Suppressor macrophage treated with lipopolysaccharide for 1 hour (primary cell): Measurements from ENCODE around the gene OPTN.
"Not testable (repeated sequence)": the region's sequence is repeated elsewhere in the genome, so short reads cannot be mapped to it uniquely, and the experiment has no call there.

Experiments used
- DNase-seq, 3 donors: peaks; one replicate each; pipeline ENCODE4 v3.0.0-alpha.2; 2020 to 2022

OPTN gene

DNA sequence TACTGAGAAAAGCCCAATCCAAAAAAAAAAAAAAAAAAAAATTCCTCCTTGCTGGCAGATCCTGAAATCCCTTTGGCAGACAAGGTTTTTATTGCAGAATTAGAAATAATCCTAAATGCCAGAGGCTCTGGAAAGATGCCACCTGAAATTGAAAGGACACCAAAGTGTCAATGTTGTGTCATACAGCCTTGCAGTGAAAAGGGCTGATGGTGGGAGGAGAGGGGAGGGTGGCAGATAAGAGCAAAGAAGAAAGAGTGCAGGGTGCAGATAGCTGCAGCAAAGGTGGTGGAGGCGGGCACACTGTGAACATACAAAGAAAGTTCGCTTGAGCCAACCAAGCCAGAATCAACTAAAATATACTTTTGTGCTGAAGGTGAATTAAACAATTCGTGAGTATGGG lies 8.2 kb upstream of the OPTN start:
- DNase-seq: no peak

DNA sequence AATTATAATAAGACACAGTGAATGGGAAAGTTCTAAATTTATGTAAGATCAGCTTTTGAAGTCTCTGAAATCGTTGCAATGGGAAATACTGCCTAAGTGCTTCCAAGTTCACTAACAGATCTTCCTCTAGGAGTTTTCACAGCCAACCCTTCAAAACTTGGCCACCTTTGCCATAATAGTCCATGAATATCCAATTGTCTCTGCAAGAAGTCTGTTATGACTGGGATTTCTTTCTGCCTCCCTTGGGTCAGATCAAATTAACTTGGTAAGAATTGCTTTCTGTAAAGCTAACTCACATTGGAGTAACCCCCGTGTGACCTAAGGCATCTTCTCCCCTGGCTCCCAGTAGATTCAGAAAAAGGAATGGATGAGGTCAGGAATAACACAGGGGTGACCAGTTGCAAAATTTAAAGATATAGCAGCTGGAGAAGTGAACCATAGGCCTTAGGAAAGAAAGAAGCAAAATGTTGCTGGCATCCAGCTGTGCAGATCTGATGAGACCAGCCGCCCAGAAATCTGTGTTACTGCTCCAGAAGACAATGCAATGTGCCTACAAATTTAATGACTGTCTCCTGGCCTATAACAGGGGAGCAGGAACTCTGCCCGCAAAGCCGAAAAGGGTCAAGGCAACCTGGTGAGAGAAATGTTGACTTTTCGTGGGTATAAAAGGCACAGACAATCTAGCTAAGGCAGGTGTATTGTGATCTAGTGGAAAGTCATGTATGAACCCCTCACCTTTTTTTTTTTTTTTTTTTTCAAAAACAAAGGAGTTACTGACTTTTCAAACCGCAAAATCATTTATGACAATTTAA lies 7.5 kb upstream of the OPTN start:
- DNase-seq: no peak

DNA sequence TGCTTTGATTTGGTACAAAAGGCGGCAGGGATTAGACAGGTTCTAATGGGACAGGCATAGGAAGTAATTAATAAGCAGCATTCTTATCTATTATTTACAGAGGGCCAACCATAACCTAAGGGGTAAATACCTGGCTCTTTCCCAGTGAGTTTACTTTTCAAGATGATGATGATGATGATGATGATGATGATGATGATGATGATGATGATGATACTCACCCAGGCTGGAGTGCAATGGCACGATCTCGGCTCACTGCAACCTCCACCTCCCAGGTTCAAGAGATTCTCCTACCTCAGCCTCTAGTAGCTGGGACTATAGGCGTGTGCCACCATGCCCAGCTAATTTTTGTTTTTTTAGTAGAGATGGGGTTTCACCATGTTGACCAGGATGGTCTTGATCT lies 5.9 kb upstream of the OPTN start:
- not testable (repeated sequence) for DNase-seq

DNA sequence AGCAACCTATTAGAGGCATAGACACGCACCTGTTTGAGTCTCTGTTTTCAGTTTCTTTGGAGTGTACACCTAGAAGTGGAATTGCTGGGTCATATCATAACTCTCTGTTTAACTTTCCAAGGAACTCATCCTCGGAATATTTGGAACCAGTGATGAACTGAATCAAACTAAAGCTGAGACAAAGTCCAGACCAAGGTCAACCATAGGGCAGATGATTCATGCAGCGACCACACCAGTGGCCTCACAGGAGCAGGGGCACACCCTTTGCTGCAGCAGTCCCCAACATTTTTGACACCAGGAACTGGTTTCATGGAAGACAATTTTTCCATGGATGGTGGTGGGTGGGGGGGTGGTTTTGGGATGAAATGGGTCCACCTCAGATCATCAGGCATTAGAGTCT lies 4.9 kb upstream of the OPTN start:
- DNase-seq: no peak

DNA sequence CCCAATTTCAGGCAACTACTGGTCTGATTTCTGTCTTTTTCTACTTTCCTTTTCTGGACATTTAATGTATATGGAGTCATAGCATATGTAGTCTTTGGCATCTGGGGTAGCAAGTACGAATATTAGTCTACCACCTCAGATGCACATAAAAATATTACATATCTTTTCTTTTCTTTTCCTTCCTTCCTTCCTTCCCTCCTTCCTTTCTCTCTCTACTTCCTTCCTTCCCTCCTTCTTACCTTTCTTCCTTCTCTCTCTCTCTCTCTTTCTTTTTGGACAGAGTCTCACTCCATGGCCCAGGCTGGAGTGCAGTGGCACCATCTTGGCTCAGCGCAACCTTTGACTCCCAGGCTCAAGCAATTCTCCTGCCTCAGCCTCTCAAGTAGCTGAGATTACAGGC lies 4.0 kb upstream of the OPTN start:
- DNase-seq: no peak

DNA sequence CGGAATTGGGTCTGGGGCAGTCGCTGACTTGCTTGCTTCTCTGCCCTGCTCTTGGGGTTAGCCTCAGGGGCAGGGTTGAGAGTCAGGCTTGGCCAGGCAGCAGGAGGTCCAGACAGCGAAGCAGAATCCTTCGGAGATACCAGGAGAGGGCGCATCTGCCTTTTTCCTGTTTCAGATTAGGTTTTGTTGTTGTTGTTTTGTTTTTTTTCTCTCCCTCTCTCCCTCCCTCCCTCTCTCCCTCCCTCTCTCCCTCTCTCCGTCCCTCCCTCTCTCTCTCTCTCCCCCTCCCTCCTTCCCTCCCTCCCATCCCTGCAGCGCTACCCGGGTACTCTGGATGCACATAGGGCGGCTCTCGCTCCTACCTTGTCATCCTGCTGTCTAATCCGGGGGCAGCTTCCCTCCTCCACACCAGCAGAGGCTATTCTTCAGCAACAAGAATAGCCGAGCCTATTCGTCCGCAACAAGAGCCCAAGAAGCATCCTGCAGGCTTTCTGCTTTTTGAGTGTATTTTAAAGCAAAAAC lies 758 bp upstream of the OPTN start:
- peak; percentile 64 to 72 (median 67) for DNase-seq

DNA sequence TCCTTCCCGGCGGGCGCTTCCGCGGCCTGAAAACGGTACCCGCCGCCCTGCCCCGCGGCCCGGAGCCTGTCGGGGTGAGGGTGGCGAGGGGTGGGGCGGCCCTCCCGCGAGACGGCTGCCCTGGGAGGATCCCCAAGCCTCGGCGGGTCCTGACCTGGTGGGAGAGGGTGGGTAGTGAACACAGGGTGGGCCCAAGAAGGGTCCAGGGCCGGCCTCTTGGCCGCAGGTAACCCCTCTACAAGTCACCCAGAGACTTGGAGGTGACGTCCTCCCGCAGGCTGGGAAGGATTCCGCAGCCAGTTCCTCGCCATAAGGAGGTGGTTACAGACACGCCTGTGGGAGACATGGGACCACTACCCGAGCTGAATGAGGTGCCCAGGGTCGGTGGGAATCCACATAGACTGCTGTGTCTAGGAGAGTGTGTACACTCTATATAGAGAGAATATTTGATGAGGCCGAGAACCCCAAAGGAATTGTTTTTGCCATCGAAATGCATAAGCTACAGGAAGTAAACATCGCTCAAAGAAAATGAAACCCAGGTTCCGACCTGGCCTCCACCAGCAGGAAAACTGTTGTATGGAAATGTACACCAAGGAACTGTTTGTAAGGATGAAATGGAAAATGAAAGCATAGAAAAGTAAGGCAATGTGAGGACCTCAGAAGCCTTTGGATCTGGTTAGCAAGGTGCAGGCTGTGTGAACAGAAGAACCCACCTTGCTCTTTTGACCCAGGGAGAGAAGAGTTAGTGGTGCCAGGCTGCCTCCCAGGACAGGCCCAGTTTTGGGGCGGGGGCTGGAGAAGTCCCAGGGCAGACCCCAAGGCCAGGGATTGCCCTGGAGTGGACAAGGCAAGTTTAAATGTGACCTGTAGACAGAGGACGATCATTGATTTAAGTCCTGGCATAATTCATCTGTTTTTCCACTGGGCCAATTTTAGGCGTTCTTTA lies 659 bp downstream of the OPTN start:
- peak; percentile 21 to 42 (median 42) for DNase-seq

DNA sequence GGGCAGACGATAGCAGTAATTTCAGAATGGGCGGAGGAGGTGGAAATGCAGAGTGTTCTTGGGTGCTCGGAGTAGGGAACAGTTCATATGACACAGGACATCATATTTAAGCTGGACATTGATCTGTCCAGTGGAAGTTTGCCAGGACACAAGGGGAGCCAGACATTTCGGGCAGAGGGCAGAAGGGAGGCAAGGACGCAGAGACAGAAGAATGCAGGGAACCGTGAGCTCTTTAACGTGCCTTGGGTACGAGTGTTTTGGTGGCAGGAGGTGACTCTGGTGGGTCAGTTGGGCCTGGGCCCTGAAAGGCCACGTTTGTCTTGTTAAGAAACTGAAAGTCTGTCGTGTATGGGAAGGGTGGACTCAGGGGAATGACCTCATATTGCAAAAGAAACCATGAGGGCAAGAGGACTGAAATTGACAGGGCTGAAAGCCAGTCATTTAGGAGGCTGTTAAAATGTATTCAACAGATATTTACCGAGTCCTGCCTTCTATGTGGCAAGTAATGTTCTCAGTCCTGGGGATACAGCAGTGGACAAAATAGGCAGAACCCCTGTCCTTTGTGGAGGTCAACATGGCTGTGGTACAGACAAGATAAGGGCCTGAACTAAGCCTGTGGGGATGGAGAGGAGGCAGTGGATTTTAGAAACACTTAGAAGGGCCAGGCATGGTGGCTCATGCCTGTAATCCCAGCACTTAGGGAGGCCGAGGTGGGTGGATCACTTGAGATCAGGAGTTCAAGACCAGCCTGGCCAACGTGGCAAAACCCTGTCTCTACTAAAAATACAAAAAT lies 2.2 kb downstream of the OPTN start:
- DNase-seq: peak; percentile 40 to 73 (median 46)

DNA sequence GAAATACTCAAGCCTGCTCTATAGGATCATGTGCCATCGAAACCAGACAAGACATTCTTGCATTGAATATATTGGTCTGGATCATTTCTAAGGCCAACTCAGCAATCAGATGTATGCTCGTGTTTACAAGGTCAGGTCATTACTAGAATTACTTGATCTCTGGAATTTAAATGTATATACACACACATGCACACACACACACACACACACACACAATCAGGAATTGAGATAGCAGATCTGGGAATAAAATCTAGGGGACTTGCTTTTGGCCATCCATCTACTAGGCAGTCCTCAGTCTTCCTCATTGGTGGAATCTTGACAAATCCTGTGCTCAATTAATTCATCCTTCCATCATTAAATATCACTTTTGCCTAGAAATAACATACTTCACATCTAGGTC lies 3.6 kb downstream of the OPTN start:
- DNase-seq: no peak

DNA sequence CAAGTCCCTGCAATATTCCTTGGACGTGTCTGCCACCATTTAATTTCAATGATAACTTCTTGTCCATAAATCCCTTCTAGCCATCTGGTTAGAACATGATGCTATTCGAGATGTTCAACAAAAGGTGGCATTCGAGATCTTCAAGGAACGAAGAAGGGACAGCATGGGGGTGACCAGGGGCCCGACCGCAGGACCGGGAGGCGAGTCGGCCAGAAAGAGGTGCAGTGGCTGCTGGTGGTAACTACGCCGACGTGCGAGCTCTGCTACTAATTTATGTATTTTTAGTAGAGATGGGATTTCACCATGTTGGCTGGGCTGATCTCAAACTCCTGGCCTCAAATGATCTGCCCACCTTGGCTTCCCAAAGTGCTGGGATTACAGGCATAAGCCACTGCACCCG lies 4.7 kb downstream of the OPTN start:
- DNase-seq: no peak

DNA sequence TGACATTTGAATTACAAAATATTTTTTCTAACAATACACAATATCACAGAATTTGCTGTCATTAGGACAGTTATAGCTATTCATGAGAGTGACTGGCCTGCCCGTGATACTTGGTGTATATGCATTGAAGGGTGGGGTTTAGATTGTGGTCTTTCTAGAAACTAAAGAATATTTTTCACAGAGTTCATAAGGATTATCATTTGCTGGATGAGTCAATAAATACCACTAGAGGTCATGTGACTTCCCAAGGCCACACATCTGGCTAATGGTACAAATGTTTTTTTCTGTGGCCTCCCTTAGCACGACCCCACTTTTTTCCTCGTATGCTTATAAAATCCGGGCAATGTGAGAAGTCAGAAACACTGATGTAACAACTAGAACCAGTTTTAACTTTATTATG lies 5.2 kb downstream of the OPTN start:
- no peak for DNase-seq

DNA sequence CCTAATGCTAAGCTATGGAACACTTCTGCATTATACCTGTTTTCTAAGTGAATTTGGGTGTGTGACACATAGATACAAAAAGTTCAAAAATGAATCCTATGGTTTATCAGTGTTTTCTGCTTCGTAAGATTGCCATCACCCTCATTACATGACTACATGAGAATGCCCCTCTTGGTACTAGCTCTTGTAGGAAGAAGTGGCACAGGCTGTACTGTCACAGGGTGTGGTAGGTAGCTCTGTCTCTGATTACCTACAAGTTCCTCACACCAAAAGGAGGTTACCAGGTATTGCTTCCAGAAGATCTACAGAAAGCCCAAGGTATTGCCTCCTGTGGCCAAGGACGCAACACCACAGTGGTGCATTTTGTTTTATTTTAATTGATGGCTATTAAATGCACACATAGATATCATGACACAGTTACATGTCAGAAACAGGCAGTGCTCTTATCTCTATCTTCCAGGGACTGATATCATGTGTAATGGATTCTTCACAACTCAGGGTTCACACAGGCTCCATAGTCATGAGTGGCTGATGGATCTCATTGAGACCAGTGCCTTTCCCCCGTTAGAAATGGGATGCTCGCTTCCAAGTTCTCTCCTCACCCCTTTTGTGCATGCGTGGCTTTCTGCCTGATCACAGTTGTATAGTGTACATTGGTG lies 6.6 kb downstream of the OPTN start:
- no peak for DNase-seq

DNA sequence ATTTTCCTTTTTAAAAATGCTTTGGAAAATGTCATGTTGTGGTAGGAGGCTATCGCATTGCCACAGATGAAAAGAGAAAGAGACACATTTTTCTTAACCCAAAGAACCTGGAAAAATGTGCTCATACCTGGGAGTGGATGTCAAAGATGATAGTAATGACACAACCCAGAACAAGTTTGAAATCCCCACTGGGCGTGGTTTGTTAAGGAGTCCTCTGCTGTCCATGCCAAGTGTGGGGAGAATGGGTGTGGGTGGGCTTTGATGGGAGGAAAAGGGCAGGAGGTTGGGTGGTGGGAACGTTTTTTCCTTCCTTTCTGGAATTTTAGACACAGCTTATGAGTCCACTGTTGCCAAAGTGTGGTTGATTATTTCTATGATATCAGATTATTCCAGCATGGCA lies 10.9 kb downstream of the OPTN start:
- DNase-seq: no peak

DNA sequence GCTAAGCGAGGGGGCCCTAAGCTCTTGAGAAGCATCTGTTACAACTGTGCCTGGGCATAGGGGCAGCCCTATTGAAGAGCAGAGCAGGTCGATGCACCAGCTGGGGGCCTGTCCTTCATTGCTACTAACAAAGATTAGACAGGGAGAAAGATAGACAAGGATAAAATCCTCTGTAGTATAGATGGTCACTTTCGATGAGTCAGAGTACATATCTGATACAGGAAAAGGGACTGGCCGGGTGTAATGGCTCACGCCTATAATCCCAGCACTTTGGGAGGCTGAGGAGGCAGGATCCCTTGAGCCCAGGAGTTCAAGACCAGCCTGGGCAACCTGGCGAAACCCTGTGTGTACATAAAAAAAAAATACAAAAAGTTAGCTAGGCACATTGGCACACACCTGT lies 13.6 kb downstream of the OPTN start:
- no peak for DNase-seq

DNA sequence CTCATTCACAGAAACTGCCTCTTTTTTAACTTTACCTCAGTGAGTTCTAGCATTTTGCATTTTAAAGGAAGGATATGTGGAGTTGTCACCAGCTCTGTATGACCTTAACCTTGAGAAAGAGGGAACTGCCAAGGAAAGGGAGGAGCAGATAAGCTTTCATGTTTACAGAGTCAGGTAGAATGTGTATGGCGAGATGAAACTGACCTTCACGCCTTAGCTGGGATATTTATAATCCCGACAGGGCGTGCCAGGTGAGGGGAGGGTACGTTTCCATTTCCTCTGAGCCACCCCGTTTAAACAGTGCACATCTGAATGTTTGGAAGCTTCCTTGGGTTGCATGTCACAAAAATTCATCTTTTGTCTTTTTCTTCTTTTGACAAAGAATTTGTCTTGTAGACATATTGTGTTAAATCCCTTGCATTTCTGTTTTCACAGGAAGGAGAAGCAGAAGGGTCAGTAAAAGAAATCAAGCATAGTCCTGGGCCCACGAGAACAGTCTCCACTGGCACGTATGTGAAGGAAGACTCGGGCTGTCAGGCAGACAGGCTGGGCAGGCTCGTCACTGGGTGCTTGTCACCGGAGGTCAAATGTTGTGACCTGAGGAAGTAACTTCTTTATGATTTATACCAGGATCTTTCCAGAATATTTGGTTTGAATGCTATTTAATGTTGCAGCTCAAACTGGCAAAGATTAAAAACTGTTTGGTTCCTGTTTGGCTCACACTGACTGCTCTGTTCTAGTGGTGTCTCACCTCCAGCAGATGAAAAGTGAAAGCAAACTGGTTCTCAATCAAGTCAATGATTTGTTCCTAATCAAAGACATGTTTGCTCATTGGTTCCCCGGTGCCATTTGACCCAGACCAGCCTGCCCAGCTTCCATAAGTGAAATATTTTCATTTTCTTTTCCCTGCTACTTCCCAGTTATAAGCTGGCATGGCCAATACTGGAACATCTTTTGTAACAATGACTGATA lies 16.2 kb downstream of the OPTN start:
- peak in 1 of 3 donors; percentile 33 for DNase-seq

DNA sequence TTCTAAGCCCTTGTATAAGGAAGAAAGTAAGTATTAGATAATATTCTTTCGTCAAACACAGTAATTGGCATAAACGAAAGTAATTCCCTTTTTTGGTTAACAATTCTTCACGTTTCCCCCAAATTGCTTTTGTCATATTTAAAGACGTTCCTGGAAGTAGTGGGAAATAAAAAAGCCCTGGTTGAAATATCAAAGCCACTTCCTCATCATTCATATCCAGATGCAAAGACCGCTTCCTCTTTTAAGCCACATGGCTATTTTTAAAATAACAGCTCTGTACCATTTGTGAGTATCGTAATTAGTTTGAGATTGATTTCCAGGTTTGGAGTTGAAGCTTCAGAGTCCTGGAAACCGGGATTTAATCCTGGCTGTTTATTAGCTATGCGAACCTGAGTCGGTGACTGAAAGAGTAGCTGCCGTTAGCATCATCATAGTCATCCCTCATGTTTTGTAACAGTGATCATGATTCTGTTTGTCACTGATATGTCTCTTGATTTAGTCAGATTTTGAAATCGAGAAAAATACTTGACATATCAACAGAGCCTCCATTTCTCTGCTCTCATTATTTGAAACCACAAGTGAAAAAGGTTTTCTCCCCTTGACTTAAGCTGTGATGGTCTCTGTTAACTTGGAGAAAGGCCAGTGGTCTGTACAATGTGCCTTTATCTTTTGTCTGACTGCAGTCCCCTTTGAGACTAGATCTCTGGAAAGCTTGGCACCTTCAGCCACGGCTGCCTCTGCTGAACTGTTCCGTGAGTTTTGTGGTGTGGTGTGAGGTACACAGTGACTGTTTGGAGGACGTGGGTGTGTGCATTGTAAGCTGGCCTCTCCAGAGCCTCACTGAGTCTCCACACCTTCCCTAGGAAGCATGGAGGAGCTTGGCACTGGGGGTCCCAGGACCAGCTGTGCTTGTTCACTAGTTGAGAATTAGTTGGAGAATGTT lies 18.1 kb downstream of the OPTN start:
- DNase-seq: peak; percentile 65 to 94 (median 88)

DNA sequence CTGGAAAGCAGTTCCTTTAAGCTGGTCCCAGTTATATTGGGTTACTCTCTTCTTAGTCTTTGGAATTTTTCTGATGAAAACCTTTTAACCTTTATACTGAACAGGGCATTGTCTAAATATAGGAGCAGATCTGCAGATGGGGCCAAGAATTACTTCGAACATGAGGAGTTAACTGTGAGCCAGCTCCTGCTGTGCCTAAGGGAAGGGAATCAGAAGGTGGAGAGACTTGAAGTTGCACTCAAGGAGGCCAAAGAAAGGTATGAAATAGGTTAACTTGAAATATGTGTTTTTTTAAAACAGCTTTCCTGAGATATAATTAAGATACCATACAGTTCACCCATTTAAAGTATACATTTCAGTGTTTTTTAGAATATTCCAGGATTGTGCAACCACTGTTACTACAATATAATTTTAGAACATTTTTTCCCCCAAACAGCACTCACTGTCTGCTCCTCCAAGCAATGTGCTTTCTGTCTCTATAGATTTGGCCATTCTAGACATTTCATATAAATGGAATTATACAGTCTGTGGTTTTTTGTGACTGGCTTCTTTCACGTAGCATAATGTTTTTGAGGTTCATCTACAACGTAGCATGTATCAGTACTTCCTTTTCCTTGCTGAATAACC lies 18.9 kb downstream of the OPTN start:
- DNase-seq: peak; percentile 18 to 65 (median 54)

DNA sequence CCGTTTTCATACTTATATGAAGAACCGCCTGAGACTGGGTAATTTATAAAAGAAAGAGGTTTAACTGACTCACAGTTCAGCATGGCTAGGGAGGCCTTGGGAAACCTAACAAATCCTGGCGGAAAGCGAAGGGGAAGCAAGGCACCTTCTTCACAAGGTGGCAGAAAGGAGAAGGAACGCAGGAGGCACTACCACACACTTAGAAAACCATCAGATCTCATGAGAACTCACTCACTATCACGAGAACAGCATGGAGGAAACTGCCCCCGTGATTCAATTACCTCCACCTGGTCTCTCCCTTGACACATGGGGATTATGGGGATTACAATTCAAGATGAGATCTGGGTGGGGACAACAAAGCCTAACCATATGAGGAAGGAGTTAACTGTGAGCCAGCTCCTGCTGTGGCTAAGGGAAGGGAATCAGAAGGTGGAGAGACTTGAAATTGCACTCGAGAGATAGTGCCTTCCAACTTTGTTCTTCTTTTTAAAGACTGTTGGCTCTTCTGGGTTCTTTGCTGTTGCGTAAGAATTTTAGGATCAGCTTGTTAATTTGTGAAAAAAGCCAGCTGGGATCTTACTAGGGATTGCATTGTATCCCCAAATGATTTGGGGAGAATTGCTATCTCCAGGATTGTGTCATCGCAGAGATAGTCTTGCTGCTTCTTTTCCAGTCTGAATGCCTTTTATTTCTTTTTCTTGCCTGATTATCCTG lies 21.0 kb downstream of the OPTN start:
- DNase-seq: no peak

DNA sequence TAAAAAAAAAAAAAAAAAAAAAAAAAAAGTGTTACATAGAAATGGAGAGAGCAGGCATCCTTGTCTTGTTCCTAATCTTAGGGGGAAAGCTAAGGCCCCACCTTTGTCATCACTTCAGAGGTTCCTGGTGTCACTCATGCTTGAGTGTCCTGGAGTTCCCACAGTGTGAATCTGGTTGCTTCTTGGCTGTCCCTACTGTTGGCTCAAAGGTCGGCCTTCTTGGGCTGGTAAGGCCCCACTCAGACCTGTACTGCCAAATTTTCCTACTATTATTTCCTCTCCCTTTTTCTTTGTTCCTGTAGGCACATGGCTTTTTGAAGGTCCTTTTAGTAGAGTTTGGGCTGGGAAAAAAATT lies 21.5 kb downstream of the OPTN start:
- no peak for DNase-seq
